Measurements from ENCODE around the gene MYH10. TPM values are rescaled to one million over a fixed set of nuclear protein-coding genes. Genes with fewer than 3 reads are reported as not detected.

The MYH10 gene
- polyA plus RNA-seq, 4 donors = 244 to 428 (median 267) TPM

DNA sequence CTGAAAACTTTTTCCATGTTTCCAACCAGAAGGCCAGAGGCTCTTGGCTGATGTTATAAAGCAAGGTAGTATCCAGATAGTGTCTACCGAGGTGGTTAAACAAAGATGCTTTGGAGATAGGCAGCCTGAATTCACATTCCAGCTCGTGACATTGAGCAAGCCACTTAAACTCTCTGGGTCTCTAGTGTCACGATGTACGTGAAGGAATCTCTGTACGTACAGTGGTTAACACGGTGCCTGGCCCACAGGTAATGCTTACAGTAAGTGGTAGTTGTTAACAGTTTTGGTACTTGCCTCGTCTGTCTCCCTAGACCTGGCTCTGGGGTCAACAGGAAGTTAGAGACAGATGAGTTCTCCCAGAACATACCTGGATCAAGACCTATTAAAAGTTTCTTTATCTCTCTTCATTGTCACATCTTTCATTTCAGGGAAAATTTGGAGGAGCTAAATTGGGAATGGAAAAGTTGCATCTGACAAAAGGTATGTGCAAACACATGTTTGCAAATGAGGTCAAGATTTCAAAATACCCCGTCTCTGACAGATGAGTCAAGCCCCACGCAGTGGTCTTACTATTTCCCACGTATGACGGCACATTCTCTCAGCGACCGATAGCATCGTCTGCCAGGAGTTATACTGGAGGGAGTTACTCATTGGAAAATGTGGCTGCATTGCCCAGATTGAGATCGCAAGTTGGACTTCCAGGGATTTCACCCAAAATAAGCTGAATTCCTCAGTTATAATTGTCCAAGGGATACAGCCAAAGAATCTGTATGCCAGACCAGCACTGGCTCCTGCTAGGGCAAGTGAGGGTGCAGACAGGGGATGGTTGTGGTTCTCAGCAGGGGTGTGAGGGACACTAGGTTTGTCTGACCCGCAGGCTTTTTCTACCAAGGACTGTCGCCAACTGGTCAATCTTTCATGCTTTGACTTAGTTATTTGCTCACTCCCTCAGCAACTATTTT is 18.9 kb upstream of the MYH10 start:
- DNase-seq (ENCODE audit: low read depth in 4 of 4, low spot score in 3 of 4) = no peak

DNA sequence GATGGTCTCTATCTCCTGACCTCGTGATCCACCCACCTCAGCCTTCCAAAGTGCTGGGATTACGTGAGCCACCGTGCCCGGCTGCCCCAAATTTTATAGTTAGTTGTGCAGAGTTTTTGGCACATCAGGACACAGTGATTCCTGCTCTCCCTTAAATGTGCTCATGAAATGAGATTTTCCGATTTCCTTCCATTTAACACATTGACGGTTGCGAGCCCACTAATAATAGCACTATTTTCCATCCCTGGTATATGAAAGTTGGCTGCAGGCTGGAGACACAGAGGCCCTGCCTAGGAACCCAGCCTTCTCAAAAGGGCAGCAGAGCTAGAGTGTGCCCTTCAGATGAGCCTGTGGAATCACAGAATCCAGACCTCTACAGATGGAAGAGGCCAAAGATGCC is 17.4 kb upstream of the MYH10 start:
- DNase-seq (ENCODE audit: low read depth in 4 of 4, low spot score in 3 of 4) = no peak

DNA sequence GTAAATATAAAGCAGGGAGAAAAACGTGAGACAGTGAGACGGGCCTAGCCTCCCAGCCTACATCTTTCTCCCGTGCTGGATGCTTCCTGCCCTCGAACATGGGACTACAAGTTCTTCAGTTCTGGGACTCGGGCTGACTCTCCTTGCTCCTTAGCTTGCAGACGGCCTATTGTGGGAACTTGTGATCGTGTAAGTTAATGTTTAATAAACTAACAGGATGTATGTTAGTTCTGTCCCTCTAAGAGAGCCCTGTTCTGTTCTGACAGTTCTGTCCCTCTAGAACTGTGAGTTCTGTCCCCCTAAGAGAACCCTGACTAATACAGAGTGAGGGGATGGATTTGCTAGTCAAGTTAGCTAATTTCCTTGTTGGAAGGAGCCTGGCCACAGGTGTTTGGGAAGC is 16.7 kb upstream of the MYH10 start:
- no peak for DNase-seq (ENCODE audit: low read depth in 4 of 4, low spot score in 3 of 4)

DNA sequence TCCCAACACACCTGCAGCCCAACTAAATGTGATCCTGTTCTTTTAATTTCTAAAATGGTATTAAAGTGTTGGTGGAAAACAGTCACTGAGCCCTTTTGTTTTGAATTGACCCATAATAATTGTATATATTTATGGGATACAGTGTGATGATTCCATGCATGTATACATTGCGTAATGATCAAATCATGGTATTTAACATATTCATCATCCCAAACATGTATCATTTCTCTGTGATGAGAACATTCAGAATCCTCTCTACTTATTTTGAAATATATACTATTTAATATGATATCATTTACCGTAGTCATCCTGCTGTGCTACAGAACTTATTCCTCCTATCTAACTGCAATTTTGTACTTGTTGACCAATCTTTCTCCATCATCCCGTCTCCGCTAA is 14.0 kb upstream of the MYH10 start:
- DNase-seq (ENCODE audit: low read depth in 4 of 4, low spot score in 3 of 4) = no peak

DNA sequence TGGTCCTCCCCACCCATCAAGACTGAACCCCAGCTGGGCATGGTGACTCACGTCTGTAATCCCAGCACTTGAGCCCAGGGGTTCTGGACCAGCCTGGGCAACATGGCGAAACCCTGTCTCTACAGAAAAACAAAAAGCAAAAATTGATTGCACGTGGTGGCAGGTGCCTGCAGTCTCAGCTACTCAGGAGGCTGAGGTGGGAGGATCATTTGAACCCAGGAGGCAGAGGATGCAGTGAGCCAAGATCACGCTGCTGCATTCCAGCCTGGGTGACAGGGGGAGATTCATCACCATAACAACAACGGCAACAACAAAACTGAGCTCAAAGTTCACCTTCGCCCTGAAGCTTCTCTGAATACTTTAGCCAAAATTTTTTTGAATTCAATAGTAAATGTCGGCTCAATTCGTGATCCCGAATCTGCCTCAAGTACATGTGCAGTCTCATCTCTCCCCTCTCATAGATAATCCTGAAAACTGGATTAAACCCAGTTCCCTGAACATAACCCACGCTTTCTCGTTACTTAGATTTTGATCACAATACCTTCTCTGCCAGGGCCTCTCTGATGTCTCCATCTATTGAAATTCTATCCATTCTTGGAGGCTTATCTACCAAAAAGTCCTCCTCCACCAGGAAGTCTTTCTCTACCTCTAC is 13.5 kb upstream of the MYH10 start:
- no peak for DNase-seq (ENCODE audit: low read depth in 4 of 4, low spot score in 3 of 4)

DNA sequence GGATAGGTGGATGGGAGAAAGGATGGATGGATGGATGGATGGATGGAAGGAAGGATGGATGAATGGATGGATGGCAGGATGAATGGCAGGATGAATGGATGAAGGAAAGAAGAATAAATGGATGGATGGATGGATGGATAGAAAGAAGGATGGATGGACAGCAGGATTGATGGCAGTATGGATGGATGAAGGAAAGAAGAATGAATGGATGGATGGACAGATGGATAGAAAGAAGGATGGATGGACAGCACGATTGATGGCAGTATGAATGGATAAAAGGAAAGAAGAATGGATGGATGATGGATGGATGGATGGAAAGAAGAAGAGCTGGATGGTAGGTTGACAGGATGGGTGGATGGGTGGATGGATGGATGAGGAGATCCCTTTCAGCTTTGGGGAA is 9.2 kb upstream of the MYH10 start:
- DNase-seq (ENCODE audit: low read depth in 4 of 4, low spot score in 3 of 4) = no peak

DNA sequence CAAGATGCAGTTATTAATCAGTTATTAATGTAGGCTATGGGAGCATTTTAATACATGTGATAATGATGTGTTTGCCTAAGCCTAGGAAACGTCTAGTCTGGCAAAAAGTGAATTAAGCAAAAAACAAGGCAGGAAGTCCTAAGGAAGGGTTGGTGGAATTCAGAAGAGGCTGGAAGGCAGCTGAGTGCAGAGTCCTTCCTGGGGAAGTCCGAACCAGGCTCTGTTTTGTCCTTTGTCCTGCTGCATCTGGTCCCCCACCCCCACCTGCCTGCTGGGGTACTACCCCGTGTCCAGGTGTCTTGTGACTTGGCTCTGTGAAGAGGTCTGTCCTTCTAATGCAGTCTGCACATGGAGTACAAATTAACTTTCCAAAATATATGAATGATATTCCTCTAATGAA is 1.5 kb upstream of the MYH10 start:
- peak in 2 of 4 donors; percentile 24 to 36 for DNase-seq (ENCODE audit: low read depth in 4 of 4, low spot score in 3 of 4)

DNA sequence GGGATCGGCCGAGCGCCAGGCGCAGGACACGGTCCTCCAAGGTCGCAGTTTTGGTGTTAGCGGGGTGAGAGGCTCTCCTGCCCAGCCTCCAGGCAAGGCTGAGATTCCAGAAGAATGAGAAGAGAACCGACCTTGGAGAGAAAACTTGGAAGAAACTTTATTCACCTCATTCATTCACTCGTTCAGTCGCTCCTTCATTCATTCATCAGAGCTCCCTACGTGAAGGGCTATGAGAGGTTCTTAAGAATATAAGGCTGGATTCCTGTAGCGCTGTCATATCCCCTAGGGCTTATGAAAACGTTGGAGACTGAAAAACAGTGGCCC is 991 bp upstream of the MYH10 start:
- no peak for DNase-seq (ENCODE audit: low read depth in 4 of 4, low spot score in 3 of 4)

DNA sequence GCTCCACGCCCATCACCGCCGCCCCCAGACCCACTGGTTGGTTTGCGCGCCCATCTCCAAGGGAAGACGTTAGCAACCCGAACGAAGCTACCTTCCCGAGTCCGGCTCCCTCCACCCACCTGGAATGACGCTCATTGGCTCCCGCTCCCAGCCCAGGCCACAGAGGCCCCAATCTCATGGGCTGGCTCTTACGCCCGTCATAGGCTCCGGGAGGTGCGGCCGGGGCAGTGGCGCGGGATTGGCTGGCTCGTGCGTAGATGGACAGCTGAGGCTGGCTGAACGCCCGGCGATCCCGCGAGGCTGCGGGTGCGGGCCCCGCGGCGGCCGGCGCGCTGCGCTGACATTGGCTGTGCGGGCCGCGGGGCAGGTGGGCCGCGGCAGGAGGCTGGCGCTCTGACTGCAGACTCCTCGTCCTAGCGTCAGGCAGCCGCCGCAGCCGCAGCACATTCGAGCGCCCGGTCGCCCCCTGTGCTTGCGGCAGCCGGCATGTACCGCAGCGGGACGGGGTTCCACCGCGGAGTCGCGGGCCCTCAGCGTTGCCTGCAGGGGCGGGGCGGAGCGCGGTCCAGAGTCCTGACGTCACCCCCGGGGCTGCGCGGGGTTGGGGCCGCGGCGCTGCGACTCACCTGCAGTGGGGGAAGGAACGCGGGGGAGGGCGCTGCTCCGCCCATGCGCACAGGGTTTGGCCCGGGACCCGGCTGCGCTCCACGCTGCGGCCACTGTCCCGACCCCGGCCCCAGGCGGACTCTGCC is 453 bp upstream of the MYH10 start:
- peak; percentile 99 to 100 (median 100) for DNase-seq (ENCODE audit: low read depth in 4 of 4, low spot score in 3 of 4)

DNA sequence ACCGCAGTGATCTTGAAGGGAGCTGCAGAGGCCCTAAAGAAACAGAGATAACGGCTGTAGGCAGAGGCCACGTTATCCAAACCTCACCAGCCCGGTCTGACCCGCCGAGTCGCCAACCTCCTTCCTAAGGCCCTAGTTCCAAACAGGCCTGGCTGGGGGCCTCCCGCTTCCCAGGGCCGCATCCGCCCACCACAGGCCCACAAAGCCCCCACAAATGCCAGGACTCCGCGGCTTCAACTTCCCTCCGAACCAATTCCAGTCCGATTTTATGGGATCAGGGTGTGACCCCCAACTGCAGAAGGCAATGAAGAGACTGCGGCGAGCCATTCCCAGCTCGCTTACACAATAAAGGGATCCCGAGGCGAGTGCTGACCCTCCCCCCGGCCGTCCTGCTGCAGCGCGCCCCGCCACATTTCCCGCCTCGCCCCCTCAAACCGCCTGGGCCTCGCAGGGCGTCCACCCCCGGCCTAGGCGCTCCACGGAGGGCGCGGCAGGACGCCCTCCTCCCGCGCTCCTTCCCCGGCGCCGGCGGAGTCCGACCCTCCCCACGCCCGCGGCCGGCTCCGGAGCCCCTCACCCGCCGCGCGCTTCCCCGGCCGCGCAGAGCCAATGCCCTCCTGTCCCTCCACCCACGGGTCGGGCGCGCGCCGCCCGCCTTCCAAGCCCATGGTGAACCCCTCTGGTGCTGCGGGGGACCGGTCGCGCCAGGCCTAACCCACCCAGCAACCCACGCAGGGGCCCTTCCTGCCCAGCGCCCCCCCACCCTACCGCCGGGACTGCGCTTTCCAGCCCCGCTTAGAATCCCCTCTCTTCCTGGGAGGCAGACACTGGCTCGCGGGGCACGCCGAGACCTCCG is 926 bp downstream of the MYH10 start:
- DNase-seq (ENCODE audit: low read depth in 4 of 4, low spot score in 3 of 4) = peak in 1 of 4 donors; percentile 33

DNA sequence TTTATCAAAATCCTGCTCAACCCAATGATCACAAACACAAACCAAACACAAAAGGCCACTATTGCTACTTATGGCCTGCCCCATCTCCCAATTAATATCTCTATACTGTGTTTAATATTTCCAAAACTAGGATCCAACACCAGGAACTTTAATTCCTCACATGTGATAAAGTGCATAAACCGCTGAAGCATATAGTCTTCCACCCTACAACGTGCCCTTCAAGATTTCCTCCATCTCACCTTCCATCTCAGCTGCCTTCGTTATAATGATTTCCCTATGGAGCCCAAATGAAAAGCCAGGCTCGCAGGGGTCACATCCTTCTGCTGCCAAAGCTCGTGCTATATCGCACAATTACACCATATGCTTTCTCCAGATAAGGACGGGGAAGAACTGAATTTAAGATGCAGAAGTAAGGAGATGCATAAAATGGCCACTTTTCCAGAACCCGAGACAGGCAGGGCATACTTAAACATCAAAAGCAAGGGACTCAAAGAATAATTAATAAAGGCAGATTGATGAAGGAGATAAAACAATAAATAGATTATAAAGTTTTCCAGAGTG is 1.8 kb downstream of the MYH10 start:
- DNase-seq (ENCODE audit: low read depth in 4 of 4, low spot score in 3 of 4) = peak in 1 of 4 donors; percentile 6

DNA sequence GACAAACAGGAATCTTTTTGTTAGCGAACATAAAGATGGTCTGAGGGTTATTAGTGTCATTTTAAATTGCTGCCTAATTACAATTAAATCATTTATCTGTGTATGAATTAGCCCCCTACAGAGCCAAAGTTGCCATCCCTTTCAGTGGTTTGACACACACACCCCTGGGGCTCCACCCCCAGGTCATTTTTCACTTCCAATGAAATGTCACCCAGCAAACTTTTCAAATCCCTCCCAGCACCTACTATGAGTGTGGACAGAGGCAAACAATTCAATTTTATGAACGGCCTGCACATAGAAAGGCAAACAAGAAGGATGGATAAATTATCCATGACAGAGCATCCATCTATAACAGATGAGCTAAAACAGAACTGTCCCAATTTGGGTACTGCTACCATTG is 2.4 kb downstream of the MYH10 start:
- no peak for DNase-seq (ENCODE audit: low read depth in 4 of 4, low spot score in 3 of 4)

DNA sequence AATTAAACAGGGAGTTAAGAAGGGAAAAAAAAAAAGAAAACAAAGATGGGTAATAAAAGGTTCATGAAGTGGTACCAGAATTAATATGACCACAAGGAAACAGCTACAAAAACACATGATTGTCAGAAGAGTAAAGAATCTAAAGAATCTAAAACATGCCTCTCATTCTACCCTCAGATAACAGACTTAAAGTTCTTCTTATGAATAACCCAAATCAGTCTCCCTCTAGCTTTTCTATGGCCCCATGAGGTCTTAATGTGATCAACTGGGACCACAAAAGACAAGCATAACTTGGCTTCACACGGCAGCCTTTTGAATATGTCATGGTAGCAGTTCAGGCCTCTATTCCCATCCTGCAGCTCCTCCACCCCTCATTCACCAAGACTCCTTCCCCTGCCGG is 6.9 kb downstream of the MYH10 start:
- DNase-seq (ENCODE audit: low read depth in 4 of 4, low spot score in 3 of 4) = no peak

DNA sequence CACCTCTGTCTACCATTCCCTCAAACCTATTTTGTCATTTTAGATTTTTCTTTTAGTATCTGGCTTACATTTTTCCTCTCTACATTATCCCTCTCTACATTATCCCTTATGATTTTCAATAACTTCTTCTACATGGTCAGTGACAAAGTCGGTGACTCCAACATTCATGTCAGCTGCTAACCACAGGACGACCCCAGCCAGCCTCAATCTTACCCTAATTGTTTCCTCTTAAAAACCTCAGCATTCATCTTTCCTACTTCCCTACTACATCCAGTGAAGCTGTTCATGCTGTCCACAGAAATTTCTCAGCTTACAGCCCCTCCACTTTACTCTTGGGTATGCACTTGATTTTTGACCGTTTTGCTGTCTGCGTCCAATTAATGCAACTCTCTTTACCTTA is 8.3 kb downstream of the MYH10 start:
- no peak for DNase-seq (ENCODE audit: low read depth in 4 of 4, low spot score in 3 of 4)

DNA sequence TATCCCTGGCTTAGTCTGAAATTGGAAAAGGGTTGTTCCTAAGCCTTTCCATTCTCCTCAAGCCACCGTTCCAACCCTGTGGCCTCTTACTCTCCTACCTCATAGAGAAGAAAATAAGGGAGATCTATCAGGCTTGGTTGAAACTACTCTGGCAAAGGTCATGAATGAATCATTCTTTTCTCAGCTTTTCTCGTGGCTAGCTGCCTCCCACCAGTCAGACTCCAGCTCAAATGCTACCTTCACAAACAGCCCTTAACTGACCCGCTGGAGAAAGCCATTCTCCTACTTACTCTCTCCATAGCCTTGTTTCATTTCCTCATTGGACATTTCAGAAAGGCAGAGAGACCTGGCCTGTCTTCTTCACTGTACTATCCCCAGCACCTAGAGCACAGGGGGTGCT is 8.9 kb downstream of the MYH10 start:
- no peak for DNase-seq (ENCODE audit: low read depth in 4 of 4, low spot score in 3 of 4)

DNA sequence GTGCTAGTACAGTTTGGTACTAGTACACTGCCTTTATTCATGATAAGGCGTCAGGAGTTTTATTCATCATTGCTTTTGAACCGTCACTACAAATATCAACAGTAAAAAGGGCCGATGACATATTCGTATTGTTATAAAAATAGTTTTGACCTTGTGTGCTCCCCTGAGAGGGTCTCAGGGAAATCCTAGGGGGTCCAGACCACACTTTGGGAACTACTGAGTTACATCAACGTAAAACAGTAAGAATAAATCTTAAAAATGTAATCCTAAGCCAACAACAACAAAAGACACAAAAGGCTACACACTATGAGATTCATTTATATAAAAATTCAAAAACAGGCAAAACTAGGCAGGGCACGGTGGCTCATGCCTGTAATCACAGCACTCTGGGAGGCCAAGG is 11.2 kb downstream of the MYH10 start:
- no peak for DNase-seq (ENCODE audit: low read depth in 4 of 4, low spot score in 3 of 4)

DNA sequence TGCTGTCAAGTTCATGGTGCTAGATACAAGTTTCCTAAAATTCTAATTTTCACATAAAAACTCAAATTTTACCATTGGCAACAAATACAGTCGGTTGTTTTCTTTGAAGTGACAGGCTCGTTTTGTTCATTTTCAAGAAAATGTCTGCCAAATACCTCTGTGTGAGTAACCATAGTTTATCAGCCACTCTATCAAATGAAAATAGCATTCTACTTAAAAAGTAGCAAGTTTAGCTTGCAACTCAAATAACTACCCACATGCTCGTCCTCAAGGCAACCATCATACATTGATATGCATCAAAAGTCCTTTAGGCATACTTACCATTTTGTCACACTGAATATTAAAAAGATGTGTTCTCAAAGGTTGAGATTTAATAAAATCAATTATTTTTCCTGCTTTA is 11.7 kb downstream of the MYH10 start:
- no peak for DNase-seq (ENCODE audit: low read depth in 4 of 4, low spot score in 3 of 4)

DNA sequence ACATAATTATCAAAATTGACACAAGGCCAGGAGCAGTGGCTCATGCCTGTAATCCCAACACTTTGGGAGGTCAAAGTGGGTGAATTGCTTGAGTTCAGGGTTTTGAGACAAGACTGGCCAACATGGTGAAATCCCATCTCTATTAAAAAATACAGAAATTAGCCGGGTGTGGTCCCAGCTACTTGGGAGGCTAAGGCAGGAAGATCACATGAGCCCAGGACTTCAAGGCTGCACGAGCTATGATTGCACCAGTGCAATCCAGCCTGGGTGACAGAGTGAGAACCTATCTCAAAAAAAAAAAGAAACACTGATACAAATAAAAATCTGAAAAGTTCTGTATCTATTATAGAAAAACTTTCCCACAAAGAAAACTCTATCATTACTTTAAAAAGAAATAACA is 15.5 kb downstream of the MYH10 start:
- no peak for DNase-seq (ENCODE audit: low read depth in 4 of 4, low spot score in 3 of 4)

DNA sequence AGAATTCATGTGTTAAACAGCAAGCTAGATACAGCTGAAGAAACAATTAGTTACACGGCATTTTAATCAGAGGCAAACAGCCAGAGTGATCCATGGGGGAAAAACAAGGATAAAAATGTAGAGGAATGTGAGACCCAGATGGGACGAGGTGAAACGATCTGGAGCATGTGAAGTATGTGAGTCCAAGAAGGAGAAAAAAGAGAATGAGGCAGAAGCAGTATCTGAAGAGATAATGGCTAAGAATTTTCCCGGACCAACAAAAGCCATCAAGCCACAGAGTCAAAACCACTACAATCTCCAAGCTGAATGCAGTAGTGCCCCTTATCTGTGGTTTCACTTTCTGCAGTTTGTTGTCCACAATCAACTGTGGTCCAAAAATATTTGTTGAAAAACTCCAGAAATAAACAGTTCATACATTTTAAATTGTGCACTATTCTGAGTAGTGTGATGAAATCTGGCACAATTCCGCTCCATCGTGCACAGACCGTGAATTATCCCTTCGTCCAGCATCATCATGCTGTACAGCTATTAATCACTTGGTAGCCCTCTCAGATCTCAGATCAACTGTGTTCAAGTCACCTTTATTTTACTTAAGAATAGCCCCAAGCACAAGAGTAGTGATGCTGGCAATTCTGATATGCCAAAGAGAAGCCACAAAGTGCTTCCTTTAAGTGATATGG is 18.8 kb downstream of the MYH10 start:
- no peak for DNase-seq (ENCODE audit: low read depth in 4 of 4, low spot score in 3 of 4)

DNA sequence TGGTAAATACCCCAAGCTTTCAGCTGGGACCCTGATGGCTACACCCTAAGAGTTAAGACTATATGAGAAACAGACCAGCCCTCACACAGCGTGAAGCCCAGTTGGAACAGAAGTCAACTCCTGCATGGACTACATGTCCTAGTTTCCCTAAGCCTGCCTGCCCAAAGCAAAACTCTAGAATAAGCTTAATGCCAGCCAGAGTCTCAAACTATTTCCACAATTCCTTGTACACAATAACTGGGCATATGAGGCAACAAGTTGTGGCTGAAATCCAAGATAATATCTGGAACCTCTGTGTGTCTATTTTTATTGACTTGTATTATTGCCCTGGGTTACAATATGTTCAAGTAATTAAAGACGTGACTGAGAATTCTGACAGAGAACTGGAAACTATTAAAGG is 19.4 kb downstream of the MYH10 start:
- no peak for DNase-seq (ENCODE audit: low read depth in 4 of 4, low spot score in 3 of 4)

Measured in left renal pelvis (tissue), 4 donors.